ENCODE measurements around the gene SAT1.
"Not testable (repeated sequence)": the region's sequence is repeated elsewhere in the genome, so short reads cannot be mapped to it uniquely, and the experiment has no call there.

Gene SAT1

DNA sequence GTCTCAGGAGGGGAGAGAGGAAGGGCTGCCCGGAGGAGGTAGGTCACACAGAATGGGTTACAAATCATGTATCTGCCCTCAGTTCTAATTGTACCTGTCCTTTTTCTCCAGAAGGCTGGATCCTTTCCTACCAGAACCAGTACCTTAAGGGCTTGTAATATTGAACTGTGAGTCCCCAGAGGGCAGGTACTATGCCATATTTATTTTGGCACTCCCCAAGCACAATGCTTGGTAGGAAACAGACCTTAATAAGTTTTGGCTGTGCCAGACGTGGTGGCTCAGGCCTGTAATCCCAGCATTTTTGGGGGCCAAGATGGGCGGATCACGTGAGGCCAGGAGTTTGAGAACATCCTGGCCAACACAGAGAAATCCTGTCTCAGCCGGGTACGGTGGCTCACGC lies 11.9 kb upstream of the SAT1 start:
- not testable (repeated sequence) for H3K36me3 ChIP-seq (ENCODE audit: control insufficient read depth in 5 of 5, insufficient read depth in 5 of 5, low read length in 5 of 5); H3K27me3 ChIP-seq (ENCODE audit: control insufficient read depth in 5 of 5, insufficient read depth in 4 of 5, low read length in 5 of 5); H3K27ac ChIP-seq (ENCODE audit: low read depth, low read length); H3K4me3 ChIP-seq (ENCODE audit: low read depth in 1 of 5, low read length in 5 of 5); H3K9me3 ChIP-seq (ENCODE audit: control insufficient read depth in 5 of 5, low read length in 5 of 5); H3K9ac ChIP-seq (ENCODE audit: low read length in 5 of 5); H3K4me1 ChIP-seq (ENCODE audit: control insufficient read depth in 5 of 5, insufficient read depth in 5 of 5, low read length in 5 of 5)

DNA sequence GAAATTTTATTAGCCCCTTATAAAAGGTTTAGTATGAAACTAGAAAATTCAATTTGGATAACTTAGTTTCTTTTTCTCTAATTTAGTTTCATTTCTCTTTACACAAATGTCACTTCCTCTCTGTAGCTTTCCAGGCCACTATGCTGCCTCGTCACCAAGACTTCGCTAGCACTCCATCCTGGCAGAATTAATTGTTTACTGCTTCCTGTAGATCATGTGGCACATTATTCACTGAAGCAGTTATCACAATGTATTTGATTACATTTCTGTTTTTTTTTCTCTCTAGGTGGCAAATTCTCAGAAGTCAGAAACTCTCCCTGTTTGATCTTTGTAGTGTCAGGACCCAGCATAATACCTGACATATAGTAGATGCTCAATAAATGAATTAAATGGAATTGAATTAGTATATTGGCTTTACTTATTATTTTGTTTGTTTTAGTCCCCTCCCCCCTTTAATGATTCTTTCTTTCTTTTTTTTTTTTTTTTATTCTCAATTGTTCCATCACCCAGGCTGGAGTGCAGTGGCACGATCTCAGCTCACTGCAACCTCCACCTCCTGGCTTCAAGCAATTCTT lies 9.3 kb upstream of the SAT1 start:
- Histone ChIP-seq H3K4me1 (ENCODE audit: control insufficient read depth in 5 of 5, insufficient read depth in 5 of 5, low read length in 5 of 5) (peaks cover 0 to 6% (median 0%) of the 10 kb centered on the region in 5 donors), H3K4me3 (ENCODE audit: low read depth in 1 of 5, low read length in 5 of 5) (no peak overlapping the region), H3K27me3 (ENCODE audit: control insufficient read depth in 5 of 5, insufficient read depth in 4 of 5, low read length in 5 of 5) (no peaks in the 10 kb centered on the region), H3K36me3 (ENCODE audit: control insufficient read depth in 5 of 5, insufficient read depth in 5 of 5, low read length in 5 of 5) (no peaks in the 10 kb centered on the region), H3K9ac (ENCODE audit: low read length in 5 of 5) (no peak overlapping the region), H3K27ac (ENCODE audit: low read depth, low read length) (no peak overlapping the region), H3K9me3 (ENCODE audit: control insufficient read depth in 5 of 5, low read length in 5 of 5) (no peaks in the 10 kb centered on the region)

DNA sequence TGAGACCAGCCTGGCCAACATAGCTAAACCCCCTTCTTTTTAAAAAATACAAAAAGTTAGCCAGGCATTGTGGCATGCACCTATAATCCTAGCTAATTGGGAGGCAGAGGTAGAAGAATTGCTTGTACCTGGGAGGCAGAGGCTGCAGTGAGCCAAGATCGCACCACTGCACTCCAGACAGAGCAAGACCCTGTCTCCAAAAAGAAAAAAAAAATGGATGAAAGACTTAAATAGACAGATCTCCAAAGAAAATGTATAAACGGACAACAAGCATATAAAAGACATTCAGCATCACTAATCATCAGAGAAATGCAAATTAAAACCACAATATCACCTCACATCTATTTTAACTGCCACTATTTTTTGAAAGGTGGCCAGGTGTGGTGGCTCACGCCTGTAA lies 6.6 kb upstream of the SAT1 start:
- no peak overlapping the region for H3K4me3 ChIP-seq (ENCODE audit: low read depth in 1 of 5, low read length in 5 of 5)
- peaks cover 0 to 6% (median 3%) of the 10 kb centered on the region in 5 donors for H3K4me1 ChIP-seq (ENCODE audit: control insufficient read depth in 5 of 5, insufficient read depth in 5 of 5, low read length in 5 of 5)
- H3K27me3 ChIP-seq (ENCODE audit: control insufficient read depth in 5 of 5, insufficient read depth in 4 of 5, low read length in 5 of 5) = peaks cover 0 to 2% (median 0%) of the 10 kb centered on the region in 5 donors
- H3K27ac ChIP-seq (ENCODE audit: low read depth, low read length) = no peak overlapping the region
- H3K9ac ChIP-seq (ENCODE audit: low read length in 5 of 5) = no peak overlapping the region
- no peaks in the 10 kb centered on the region for H3K9me3 ChIP-seq (ENCODE audit: control insufficient read depth in 5 of 5, low read length in 5 of 5)
- H3K36me3 ChIP-seq (ENCODE audit: control insufficient read depth in 5 of 5, insufficient read depth in 5 of 5, low read length in 5 of 5) = no peaks in the 10 kb centered on the region

DNA sequence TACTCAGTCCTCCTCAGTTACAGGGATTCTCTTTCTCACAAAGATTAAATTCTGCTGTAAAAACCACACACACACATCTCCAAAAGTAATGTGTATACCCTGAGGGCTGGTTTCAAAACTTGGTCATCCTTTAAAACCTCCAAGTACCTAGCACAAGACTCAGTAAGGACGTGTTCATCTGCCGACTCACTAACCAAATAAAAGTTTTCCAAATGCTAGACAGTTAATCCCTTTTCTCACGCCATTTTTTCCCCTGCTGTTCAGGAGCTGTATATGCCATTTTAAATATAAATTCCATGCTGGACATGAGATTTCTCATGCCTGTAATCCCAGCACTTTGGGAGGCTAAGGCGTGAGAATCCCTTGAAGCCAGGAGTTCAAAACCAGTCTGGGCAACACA lies 3.9 kb upstream of the SAT1 start:
- Histone ChIP-seq H3K27ac (ENCODE audit: low read depth, low read length) (no peak overlapping the region), H3K36me3 (ENCODE audit: control insufficient read depth in 5 of 5, insufficient read depth in 5 of 5, low read length in 5 of 5) (no peaks in the 10 kb centered on the region), H3K9me3 (ENCODE audit: control insufficient read depth in 5 of 5, low read length in 5 of 5) (no peaks in the 10 kb centered on the region), H3K4me3 (ENCODE audit: low read depth in 1 of 5, low read length in 5 of 5) (no peak overlapping the region), H3K27me3 (ENCODE audit: control insufficient read depth in 5 of 5, insufficient read depth in 4 of 5, low read length in 5 of 5) (peaks cover 0 to 11% (median 0%) of the 10 kb centered on the region in 5 donors), H3K9ac (ENCODE audit: low read length in 5 of 5) (no peak overlapping the region), H3K4me1 (ENCODE audit: control insufficient read depth in 5 of 5, insufficient read depth in 5 of 5, low read length in 5 of 5) (peaks cover 0 to 12% (median under 1%) of the 10 kb centered on the region in 5 donors)

DNA sequence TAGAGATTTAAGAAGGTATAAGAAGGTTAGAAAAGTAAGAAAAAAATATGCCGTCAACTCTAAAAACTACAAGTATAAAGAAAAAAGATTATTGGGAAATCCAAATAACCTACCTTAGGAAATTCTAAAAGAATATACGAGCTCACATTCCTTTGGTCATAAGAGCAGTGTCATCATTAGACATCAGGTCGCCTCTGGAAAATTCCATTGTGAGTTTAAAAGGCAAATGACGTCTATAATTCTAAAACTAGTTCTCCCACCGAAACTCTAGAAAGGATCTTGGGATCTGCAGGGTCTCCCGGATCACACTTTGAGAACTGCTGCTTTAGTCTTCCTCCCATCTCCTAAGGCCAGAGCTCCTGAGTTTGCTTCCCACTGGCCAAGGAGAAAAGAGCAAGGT lies 518 bp upstream of the SAT1 start:
- H3K4me3 ChIP-seq (ENCODE audit: low read depth in 1 of 5, low read length in 5 of 5) = peak overlapping the region in 3 of 5 donors; percentile 33 to 88 (median 87)
- H3K4me1 ChIP-seq (ENCODE audit: control insufficient read depth in 5 of 5, insufficient read depth in 5 of 5, low read length in 5 of 5) = peaks cover 7 to 16% (median 11%) of the 10 kb centered on the region in 5 donors
- peaks cover 0 to 11% (median 0%) of the 10 kb centered on the region in 5 donors for H3K27me3 ChIP-seq (ENCODE audit: control insufficient read depth in 5 of 5, insufficient read depth in 4 of 5, low read length in 5 of 5)

DNA sequence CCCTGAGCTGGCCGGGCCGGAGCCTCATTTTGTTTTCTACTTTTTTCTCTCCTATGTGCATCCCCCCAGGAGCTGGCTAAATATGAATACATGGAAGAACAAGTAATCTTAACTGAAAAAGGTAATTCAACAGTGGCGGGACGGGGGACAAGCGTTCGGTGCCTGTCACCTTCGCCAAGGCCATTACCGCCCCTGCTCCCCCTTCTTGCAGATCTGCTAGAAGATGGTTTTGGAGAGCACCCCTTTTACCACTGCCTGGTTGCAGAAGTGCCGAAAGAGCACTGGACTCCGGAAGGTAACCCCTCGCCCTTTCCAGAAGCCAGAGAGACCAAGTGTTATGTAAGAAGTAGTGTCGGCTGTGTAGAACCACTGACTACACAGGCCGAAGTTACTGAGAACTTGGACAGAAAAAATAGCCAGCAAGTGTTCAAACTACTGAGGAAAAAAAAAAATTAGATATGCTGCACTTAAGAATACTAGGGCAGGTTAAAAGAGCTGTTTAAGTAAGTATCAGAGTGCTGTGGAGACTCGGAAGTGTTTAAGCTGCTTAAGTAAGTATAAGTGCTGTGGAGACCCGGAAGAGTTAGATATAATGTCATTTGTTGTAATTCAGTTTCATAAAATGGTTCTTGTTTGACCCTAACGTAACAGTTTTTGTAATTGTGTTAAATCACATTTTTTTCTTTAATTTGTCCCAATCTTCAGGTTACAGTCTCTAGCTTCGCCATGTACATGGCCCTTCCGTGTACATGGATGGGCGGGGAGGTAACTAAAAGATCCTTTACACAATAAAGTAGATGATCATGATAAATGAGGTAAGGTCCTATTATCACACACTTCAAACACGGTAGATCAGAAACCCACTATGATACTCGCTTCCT lies 856 bp downstream of the SAT1 start:
- Histone ChIP-seq H3K9me3 (ENCODE audit: control insufficient read depth in 5 of 5, low read length in 5 of 5) (no peaks in the 10 kb centered on the region), H3K36me3 (ENCODE audit: control insufficient read depth in 5 of 5, insufficient read depth in 5 of 5, low read length in 5 of 5) (peaks cover 0 to 14% (median 7%) of the 10 kb centered on the region in 5 donors), H3K27ac (ENCODE audit: low read depth, low read length) (peak overlapping the region; percentile 92), H3K4me3 (ENCODE audit: low read depth in 1 of 5, low read length in 5 of 5) (peak overlapping the region; percentile 87 to 96 (median 88)), H3K27me3 (ENCODE audit: control insufficient read depth in 5 of 5, insufficient read depth in 4 of 5, low read length in 5 of 5) (peaks cover 0 to 11% (median 0%) of the 10 kb centered on the region in 5 donors), H3K4me1 (ENCODE audit: control insufficient read depth in 5 of 5, insufficient read depth in 5 of 5, low read length in 5 of 5) (peaks cover 7 to 16% (median 11%) of the 10 kb centered on the region in 5 donors), H3K9ac (ENCODE audit: low read length in 5 of 5) (peak overlapping the region; percentile 68 to 93 (median 83))

More for the DNA sequence above, 518 bp upstream of the SAT1 start:
- Histone ChIP-seq H3K9me3 (ENCODE audit: control insufficient read depth in 5 of 5, low read length in 5 of 5) (no peaks in the 10 kb centered on the region), H3K36me3 (ENCODE audit: control insufficient read depth in 5 of 5, insufficient read depth in 5 of 5, low read length in 5 of 5) (peaks cover 0 to 14% (median 7%) of the 10 kb centered on the region in 5 donors), H3K27ac (ENCODE audit: low read depth, low read length) (peak overlapping the region; percentile 92), H3K9ac (ENCODE audit: low read length in 5 of 5) (peak overlapping the region in 1 of 5 donors; percentile 68)

DNA sequence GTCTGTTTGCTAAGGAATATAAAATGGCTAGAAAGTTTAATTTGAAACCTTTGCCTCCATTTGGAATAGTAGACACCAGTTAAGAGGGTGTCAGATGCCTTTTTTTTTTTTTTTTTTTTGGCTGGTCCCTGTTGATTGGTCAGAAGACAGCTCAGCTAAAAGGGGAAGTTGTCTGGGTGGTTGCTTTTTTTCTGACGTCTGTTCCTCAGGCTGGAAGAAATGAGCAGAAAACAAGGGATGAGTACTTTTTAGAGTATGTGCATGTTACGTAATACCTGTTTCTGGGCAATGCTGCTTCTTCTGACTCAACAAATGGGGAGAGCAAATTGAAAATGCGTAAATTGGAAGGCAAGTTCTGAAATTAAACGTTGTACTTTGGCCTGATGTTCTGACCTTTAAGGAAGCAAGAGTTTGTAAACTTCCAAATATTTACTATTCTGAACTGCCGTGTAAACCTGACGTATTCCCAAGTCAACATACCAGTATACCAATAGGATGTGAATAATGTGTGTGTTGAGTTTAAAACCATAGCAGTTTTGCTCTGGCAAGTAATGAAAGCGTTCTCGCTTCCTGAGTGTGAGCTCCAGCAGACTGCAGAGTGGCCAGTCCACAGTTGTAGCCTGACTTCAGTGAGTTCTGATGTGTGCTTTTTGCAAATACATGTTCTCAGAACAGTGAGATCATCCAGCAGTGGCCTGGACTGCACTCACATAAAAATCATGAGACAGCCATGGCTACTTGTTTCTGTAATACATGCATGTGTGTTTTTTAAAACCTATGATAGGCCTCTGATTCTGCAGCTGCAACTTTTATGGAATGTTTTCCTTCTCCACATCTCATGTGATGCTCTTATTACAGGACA lies 1.7 kb downstream of the SAT1 start:
- peak overlapping the region; percentile 92 for H3K27ac ChIP-seq (ENCODE audit: low read depth, low read length)
- H3K27me3 ChIP-seq (ENCODE audit: control insufficient read depth in 5 of 5, insufficient read depth in 4 of 5, low read length in 5 of 5) = peaks cover 0 to 11% (median 0%) of the 10 kb centered on the region in 5 donors
- peak overlapping the region in 4 of 5 donors; percentile 74 to 93 (median 84) for H3K9ac ChIP-seq (ENCODE audit: low read length in 5 of 5)
- H3K36me3 ChIP-seq (ENCODE audit: control insufficient read depth in 5 of 5, insufficient read depth in 5 of 5, low read length in 5 of 5) = peaks cover 0 to 14% (median 7%) of the 10 kb centered on the region in 5 donors
- H3K4me1 ChIP-seq (ENCODE audit: control insufficient read depth in 5 of 5, insufficient read depth in 5 of 5, low read length in 5 of 5) = peaks cover 7 to 16% (median 11%) of the 10 kb centered on the region in 5 donors
- H3K9me3 ChIP-seq (ENCODE audit: control insufficient read depth in 5 of 5, low read length in 5 of 5) = no peaks in the 10 kb centered on the region
- H3K4me3 ChIP-seq (ENCODE audit: low read depth in 1 of 5, low read length in 5 of 5) = peak overlapping the region; percentile 87 to 96 (median 88)

DNA sequence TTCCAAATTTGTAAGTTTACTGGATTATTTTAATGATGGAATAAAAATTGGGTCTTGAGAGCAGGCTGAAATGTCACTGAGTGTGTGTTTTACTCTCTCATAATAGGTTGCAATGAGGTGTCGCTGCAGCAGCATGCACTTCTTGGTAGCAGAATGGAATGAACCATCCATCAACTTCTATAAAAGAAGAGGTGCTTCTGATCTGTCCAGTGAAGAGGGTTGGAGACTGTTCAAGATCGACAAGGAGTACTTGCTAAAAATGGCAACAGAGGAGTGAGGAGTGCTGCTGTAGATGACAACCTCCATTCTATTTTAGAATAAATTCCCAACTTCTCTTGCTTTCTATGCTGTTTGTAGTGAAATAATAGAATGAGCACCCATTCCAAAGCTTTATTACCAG lies 2.6 kb downstream of the SAT1 start:
- H3K27ac ChIP-seq (ENCODE audit: low read depth, low read length) = peak overlapping the region; percentile 92
- peaks cover 0 to 11% (median 0%) of the 10 kb centered on the region in 5 donors for H3K27me3 ChIP-seq (ENCODE audit: control insufficient read depth in 5 of 5, insufficient read depth in 4 of 5, low read length in 5 of 5)
- H3K9me3 ChIP-seq (ENCODE audit: control insufficient read depth in 5 of 5, low read length in 5 of 5) = no peaks in the 10 kb centered on the region
- H3K9ac ChIP-seq (ENCODE audit: low read length in 5 of 5) = no peak overlapping the region
- peak overlapping the region; percentile 37 to 96 (median 88) for H3K4me3 ChIP-seq (ENCODE audit: low read depth in 1 of 5, low read length in 5 of 5)
- peaks cover 7 to 16% (median 11%) of the 10 kb centered on the region in 5 donors for H3K4me1 ChIP-seq (ENCODE audit: control insufficient read depth in 5 of 5, insufficient read depth in 5 of 5, low read length in 5 of 5)
- peaks cover 0 to 14% (median 7%) of the 10 kb centered on the region in 5 donors for H3K36me3 ChIP-seq (ENCODE audit: control insufficient read depth in 5 of 5, insufficient read depth in 5 of 5, low read length in 5 of 5)

DNA sequence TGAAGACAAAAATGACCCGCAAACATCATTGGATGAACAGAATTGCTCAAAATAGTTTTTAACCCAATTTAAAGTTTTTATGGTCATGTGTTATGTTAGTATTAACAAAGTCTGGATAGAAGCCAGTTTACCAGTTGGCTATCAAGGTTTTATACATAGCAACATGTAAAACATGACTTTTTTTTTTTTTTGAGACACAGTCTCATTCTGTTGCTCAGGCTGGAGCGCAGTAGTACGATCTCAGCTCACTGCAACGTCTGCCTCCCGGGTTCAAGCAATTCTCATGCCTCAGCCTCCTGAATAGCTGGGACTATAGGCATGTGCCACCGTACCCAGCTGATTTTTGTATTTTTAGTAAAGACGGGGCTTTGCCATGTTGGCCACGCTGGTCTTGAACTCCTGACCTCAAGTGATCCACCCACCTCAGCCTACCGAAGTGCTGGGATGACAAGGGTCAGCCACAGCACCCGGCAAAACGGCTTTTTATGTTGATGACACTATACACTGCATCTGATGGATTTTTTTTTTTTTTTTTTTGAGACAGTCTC lies 3.4 kb downstream of the SAT1 start:
- Histone ChIP-seq H3K4me3 (ENCODE audit: low read depth in 1 of 5, low read length in 5 of 5) (no peak overlapping the region), H3K27ac (ENCODE audit: low read depth, low read length) (no peak overlapping the region), H3K36me3 (ENCODE audit: control insufficient read depth in 5 of 5, insufficient read depth in 5 of 5, low read length in 5 of 5) (peaks cover 0 to 14% (median 7%) of the 10 kb centered on the region in 5 donors), H3K9ac (ENCODE audit: low read length in 5 of 5) (no peak overlapping the region), H3K4me1 (ENCODE audit: control insufficient read depth in 5 of 5, insufficient read depth in 5 of 5, low read length in 5 of 5) (peaks cover 7 to 13% (median 11%) of the 10 kb centered on the region in 5 donors), H3K27me3 (ENCODE audit: control insufficient read depth in 5 of 5, insufficient read depth in 4 of 5, low read length in 5 of 5) (peaks cover 0 to 9% (median 0%) of the 10 kb centered on the region in 5 donors), H3K9me3 (ENCODE audit: control insufficient read depth in 5 of 5, low read length in 5 of 5) (no peaks in the 10 kb centered on the region)
